Progenitor cell of endocrine pancreas (in vitro differentiated cells): Measurements from ENCODE around the gene PEX12. TPM values are rescaled to one million over a fixed set of nuclear protein-coding genes. Genes with fewer than 3 reads are reported as not detected.

Experiments used
- DNase-seq: peaks from one replicate; pipeline ENCODE4 v3.0.0; 2021; ENCODE audit warnings: low spot score; ENCODE audit not compliant: unreplicated experiment
- H3K27ac Mint-ChIP-seq: 2 replicates; pipeline ENCODE4 v1.8.0; 2021; ENCODE audit warnings: mild to moderate bottlenecking, moderate library complexity, mixed read lengths
- H3K27me3 Mint-ChIP-seq: 2 replicates; pipeline ENCODE4 v1.8.0; 2021; ENCODE audit warnings: mixed read lengths
- H3K36me3 Mint-ChIP-seq: 2 replicates; pipeline ENCODE4 v1.8.0; 2022; ENCODE audit warnings: mixed read lengths; ENCODE audit not compliant: insufficient read depth
- H3K4me1 Mint-ChIP-seq: 2 replicates; pipeline ENCODE4 v1.8.0; 2021; ENCODE audit warnings: low read depth, mixed read lengths
- H3K4me3 Mint-ChIP-seq: 2 replicates; pipeline ENCODE4 v1.8.0; 2021; ENCODE audit warnings: low read depth, mild to moderate bottlenecking, moderate library complexity, mixed read lengths
- H3K9me3 Mint-ChIP-seq: 2 replicates; pipeline ENCODE4 v1.8.0; 2021; ENCODE audit warnings: low read depth, mixed read lengths
- CTCF ChIP-seq: fragments of 200-600 bp; sonication (generic); IDR thresholded peaks from one replicate; pipeline ENCODE4 v1.5.0; 2021; ENCODE audit warnings: antibody characterized with exemption, mild to moderate bottlenecking; ENCODE audit not compliant: unreplicated experiment
- total RNA-seq: library from RNA; stranded (reverse); gene quantifications from 2 replicates; pipeline ENCODE4 v1.2.1, GENCODE V29; 2021

The PEX12 gene
- total RNA-seq, 1 donor from 2014 or later = 4.2 TPM

GRCh38 chr17:35546487-35546886 lies 31.9 kb downstream of the PEX12 start:
- Mint-ChIP-seq H3K36me3 (no peaks in the 10 kb centered on the region), H3K4me3 (no peak overlapping the region), H3K27ac (no peak overlapping the region), H3K4me1 (no peaks in the 10 kb centered on the region), H3K9me3 (no peaks in the 10 kb centered on the region), H3K27me3 (peaks cover 41% of the 10 kb centered on the region)
- no peak for TF ChIP-seq CTCF
- no peak for DNase-seq

GRCh38 chr17:35545150-35545549 lies 33.2 kb downstream of the PEX12 start:
- Mint-ChIP-seq H3K27me3 (peaks cover 43% of the 10 kb centered on the region), H3K36me3 (no peaks in the 10 kb centered on the region), H3K4me3 (no peak overlapping the region), H3K4me1 (no peaks in the 10 kb centered on the region), H3K27ac (no peak overlapping the region), H3K9me3 (no peaks in the 10 kb centered on the region)
- no peak for TF ChIP-seq CTCF
- no peak for DNase-seq

- no peaks in the 10 kb centered on the region for H3K4me1 Mint-ChIP-seq
- no peak for DNase-seq
- H3K9me3 Mint-ChIP-seq = no peaks in the 10 kb centered on the region
- H3K27ac Mint-ChIP-seq = no peak overlapping the region
- TF ChIP-seq CTCF = no peak
- H3K27me3 Mint-ChIP-seq = peaks cover 38% of the 10 kb centered on the region
- H3K36me3 Mint-ChIP-seq = no peaks in the 10 kb centered on the region
- no peak overlapping the region for H3K4me3 Mint-ChIP-seq
These were observed 34.5 kb downstream of the PEX12 start for GRCh38 chr17:35543856-35544255.

GRCh38 chr17:35542990-35543389 lies 35.4 kb downstream of the PEX12 start:
- Mint-ChIP-seq H3K9me3 (no peaks in the 10 kb centered on the region), H3K27me3 (peaks cover 33% of the 10 kb centered on the region)
- no peak for DNase-seq

GRCh38 chr17:35541434-35541833 lies 36.9 kb downstream of the PEX12 start:
- peaks cover 25% of the 10 kb centered on the region for H3K27me3 Mint-ChIP-seq
- no peaks in the 10 kb centered on the region for H3K36me3 Mint-ChIP-seq
- TF ChIP-seq CTCF = no peak
- H3K4me3 Mint-ChIP-seq = no peak overlapping the region
- DNase-seq = no peak
- no peaks in the 10 kb centered on the region for H3K4me1 Mint-ChIP-seq
- H3K9me3 Mint-ChIP-seq = no peaks in the 10 kb centered on the region
- H3K27ac Mint-ChIP-seq = no peak overlapping the region

More at GRCh38 chr17:35542990-35543389, 35.4 kb downstream of the PEX12 start:
- Mint-ChIP-seq H3K36me3 (no peaks in the 10 kb centered on the region), H3K4me1 (no peaks in the 10 kb centered on the region), H3K27ac (no peak overlapping the region), H3K4me3 (no peak overlapping the region)
- no peak for TF ChIP-seq CTCF
